Activated CD4-positive, alpha-beta T cell treated with anti-CD3 and anti-CD28 coated beads for 36 hours (primary cell): ENCODE measurements around the gene ADH1C. TPM values are rescaled to one million over a fixed set of nuclear protein-coding genes. Genes with fewer than 3 reads are reported as not detected.
"Not testable (repeated sequence)": the region's sequence is repeated elsewhere in the genome, so short reads cannot be mapped to it uniquely, and the experiment has no call there.

Experiments
- ATAC-seq: fragments of 200-7000 bp; cut with Tn5 transposase; one replicate; pipeline ENCODE4 v1.10.0; 2021; ENCODE audit warnings: mild to moderate bottlenecking, moderate library complexity
- CTCF ChIA-PET: fragments of 350-600 bp; sonication (Branson Sonifier 250); formaldehyde crosslinking; loops from one replicate; lab custom pipeline; 2021; ENCODE audit warnings: antibody characterized with exemption; lab: Charles Lee
- POLR2A ChIA-PET: fragments of 350-600 bp; sonication (Branson Sonifier 250); formaldehyde crosslinking; loops from one replicate; lab custom pipeline; 2021; ENCODE audit warnings: antibody characterized with exemption, inconsistent platforms; lab: Charles Lee
- DNase-seq: peaks from one replicate; pipeline ENCODE4 v3.0.0-alpha.2; 2020
- H3K27ac Mint-ChIP-seq: one replicate; pipeline ENCODE4 v1.8.0; 2021; ENCODE audit warnings: mixed read lengths
- H3K27me3 Mint-ChIP-seq: one replicate; pipeline ENCODE4 v1.8.0; 2021; ENCODE audit warnings: mixed read lengths
- H3K36me3 Mint-ChIP-seq: one replicate; pipeline ENCODE4 v1.8.0; 2021; ENCODE audit warnings: low read depth, mixed read lengths
- H3K4me1 Mint-ChIP-seq: one replicate; pipeline ENCODE4 v1.8.0; 2021; ENCODE audit warnings: mixed read lengths
- H3K4me3 Mint-ChIP-seq: one replicate; pipeline ENCODE4 v1.8.0; 2021; ENCODE audit warnings: mild to moderate bottlenecking, moderate library complexity, mixed read lengths
- H3K9me3 Mint-ChIP-seq: one replicate; pipeline ENCODE4 v1.8.0; 2021; ENCODE audit warnings: low read depth, mixed read lengths
- intact Hi-C, 2 experiments: fragments of 100-400 bp; cut with DNase I in 1 of 2; cut with micrococcal nuclease in 1 of 2; formaldehyde crosslinking; loops; one replicate each; pipeline versions ENCODE4 v1.14.2 to v1.15.1; 2022 to 2024; cut with DNase I, micrococcal nuclease
- total RNA-seq, 2 experiments: library from RNA; stranded (reverse); gene quantifications; one replicate each; pipeline ENCODE4 v1.2.3, GENCODE V29; 2021

Gene ADH1C
- total RNA-seq, 2 experiments from 2014 or later = not detected

DNA sequence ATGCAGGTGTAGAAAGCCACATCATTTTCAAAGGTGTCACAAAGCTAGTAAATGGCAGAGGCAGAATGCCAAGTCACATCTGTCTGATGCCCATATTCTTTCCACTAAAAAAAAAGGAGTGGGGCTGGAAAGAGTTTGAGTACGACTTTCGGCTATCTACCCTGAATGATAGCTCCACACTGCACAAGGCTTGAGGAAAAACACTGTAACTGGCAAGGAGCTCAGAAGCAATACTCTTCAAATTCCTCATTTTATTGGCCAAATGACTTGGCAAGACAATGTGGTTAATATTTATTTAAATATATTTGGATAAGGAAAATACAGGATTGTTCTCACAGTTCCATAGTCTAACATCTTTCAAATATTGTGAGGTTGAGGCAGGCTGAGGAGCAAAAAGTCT, 5.4 kb upstream of the ADH1C start:
- ChIA-PET CTCF (interaction anchor here (1.5 kb wide), 1 partner anchor 48 kb away, joined by 3 read pairs; no protein-coding TSS in a partner anchor), POLR2A (no interaction called here)
- Mint-ChIP-seq H3K4me1 (peaks cover 4% of the 10 kb centered on the region), H3K27me3 (peaks cover 5% of the 10 kb centered on the region), H3K36me3 (peaks cover 4% of the 10 kb centered on the region), H3K9me3 (peaks cover 6% of the 10 kb centered on the region), H3K27ac (no peak overlapping the region), H3K4me3 (no peak overlapping the region)
- DNase-seq (no peak), ATAC-seq (no peak)
- intact Hi-C loops = no loop called here

DNA sequence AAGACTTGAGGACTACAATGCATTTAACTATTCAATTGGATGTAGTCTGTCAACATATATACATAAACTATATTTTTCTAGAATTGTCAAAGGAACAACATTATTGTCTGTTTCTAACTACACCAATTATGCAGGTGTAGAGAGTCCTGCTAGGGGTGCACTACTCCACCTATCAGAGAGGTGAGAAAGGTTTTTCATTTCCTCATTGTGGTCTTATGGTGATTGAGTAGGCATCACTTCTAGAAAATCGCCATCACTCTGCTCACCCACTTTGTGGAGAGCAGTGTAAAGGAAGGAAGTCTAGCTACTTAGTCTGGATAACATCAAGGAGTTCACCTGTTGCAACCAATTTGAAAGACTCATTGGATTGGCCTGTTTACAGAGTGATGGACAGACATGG, 4.4 kb upstream of the ADH1C start:
- Mint-ChIP-seq H3K9me3 (peaks cover 6% of the 10 kb centered on the region), H3K36me3 (peaks cover 4% of the 10 kb centered on the region), H3K27ac (no peak overlapping the region), H3K4me1 (peaks cover 4% of the 10 kb centered on the region), H3K27me3 (peaks cover 7% of the 10 kb centered on the region), H3K4me3 (no peak overlapping the region)
- ATAC-seq (no peak), DNase-seq (no peak)
- POLR2A ChIA-PET = no interaction called here
- CTCF ChIA-PET = interaction anchor here (1.5 kb wide), 1 partner anchor 48 kb away, joined by 3 read pairs; no protein-coding TSS in a partner anchor
- intact Hi-C loops = no loop called here

DNA sequence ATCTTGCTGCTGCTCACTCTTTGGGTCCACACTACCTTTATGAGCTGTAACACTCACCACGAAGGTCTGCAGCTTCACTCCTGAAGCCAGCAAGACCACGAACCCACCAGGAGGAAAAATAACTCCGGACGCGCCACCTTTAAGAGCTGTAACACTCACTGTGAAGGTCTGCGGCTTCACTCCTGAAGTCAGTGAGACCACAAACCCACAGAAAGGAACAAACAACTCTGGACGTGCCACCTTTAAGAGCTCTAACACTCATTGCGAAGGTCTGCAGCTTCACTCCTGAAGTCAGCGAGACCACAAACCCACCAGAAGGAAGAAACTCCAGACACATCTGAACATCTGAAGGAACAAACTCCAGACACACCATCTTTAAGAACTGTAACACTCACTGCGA, 3.6 kb upstream of the ADH1C start:
- DNase-seq, H3K9me3 Mint-ChIP-seq, H3K27ac Mint-ChIP-seq, POLR2A ChIA-PET, H3K4me3 Mint-ChIP-seq, H3K27me3 Mint-ChIP-seq, intact Hi-C loops, H3K4me1 Mint-ChIP-seq, H3K36me3 Mint-ChIP-seq, ATAC-seq: not testable (repeated sequence)
- CTCF ChIA-PET = interaction anchor here (0.6 to 1.4 kb wide), 2 partner anchors 9 to 13 kb away, joined by 3 read pairs; no protein-coding TSS in a partner anchor

DNA sequence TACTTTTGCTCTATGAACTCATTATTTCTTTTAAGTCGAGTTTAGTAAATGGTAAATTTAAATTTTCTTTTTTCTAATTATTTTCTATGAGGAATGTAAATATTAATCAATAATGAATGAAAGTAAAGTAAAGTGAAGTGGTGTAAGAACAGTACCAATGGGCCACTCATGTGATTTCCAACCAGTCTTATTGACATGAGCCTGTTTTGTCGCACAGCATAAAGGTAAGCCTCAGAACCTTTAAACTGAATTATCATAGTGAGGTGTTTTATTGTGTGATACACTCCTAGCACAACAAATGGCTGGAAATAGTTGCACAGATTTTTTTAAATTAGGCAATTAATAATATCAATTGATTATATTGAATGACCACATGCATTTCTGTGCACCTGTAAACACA, 1.1 kb downstream of the ADH1C start:
- no peak for ATAC-seq
- intact Hi-C loops = no loop called here

DNA sequence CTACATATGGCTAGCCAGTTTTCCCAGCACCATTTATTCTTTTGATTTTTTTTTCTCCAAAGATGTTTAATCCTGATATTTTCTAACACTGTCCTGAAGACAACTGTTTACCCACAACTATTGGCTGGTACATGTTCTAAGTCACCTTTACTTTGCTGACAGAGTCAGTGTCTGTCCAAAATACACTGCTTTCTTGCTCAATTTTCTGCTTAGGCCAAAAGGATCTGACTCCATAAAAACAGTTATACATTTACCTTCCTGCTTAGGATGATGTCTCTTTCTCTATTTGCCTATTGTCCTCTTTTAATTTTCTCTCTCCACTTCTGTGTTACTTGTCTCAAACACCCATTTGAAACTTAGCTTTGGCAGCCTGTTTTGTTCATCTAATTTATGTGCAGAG, 3.2 kb downstream of the ADH1C start:
- no peak for ATAC-seq
- Mint-ChIP-seq H3K27me3 (peaks cover 6% of the 10 kb centered on the region), H3K9me3 (peaks cover 4% of the 10 kb centered on the region), H3K36me3 (peaks cover 4% of the 10 kb centered on the region), H3K4me3 (no peak overlapping the region), H3K27ac (no peak overlapping the region), H3K4me1 (no peaks in the 10 kb centered on the region)
- CTCF ChIA-PET = no interaction called here
- DNase-seq = no peak
- POLR2A ChIA-PET = no interaction called here
- intact Hi-C loops = no loop called here

More for the DNA sequence above, 1.1 kb downstream of the ADH1C start:
- no peak overlapping the region for H3K27ac Mint-ChIP-seq
- ChIA-PET CTCF (no interaction called here), POLR2A (no interaction called here)
- H3K4me1 Mint-ChIP-seq = peaks cover 4% of the 10 kb centered on the region
- DNase-seq = no peak
- H3K4me3 Mint-ChIP-seq = no peak overlapping the region
- H3K36me3 Mint-ChIP-seq = peaks cover 4% of the 10 kb centered on the region
- H3K27me3 Mint-ChIP-seq = peaks cover 9% of the 10 kb centered on the region
- peaks cover 6% of the 10 kb centered on the region for H3K9me3 Mint-ChIP-seq

DNA sequence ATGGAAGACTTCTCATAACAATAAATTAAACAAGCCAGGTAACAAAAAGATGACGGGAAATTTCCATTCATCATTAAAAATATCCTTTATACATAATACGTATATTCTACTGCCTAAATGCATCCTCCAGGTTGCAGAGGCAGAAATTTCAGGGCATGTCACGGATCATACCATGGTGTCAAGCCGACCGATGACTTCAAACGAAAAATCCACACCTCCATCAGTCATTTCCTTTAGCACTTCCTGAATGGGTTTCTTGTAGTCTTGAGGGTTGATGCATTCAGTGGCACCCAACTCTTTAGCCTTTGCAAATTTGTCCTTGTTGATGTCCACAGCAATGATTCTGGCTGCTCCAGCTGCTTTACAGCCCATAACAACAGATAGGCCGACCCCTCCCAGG, 9.9 kb downstream of the ADH1C start:
- H3K27me3 Mint-ChIP-seq, POLR2A ChIA-PET, H3K9me3 Mint-ChIP-seq, H3K4me3 Mint-ChIP-seq, H3K36me3 Mint-ChIP-seq, intact Hi-C loops, H3K27ac Mint-ChIP-seq, H3K4me1 Mint-ChIP-seq, DNase-seq, ATAC-seq: not testable (repeated sequence)
- CTCF ChIA-PET = interaction anchor here (0.9 kb wide), 1 partner anchor 13 kb away, joined by 3 read pairs; no protein-coding TSS in a partner anchor

DNA sequence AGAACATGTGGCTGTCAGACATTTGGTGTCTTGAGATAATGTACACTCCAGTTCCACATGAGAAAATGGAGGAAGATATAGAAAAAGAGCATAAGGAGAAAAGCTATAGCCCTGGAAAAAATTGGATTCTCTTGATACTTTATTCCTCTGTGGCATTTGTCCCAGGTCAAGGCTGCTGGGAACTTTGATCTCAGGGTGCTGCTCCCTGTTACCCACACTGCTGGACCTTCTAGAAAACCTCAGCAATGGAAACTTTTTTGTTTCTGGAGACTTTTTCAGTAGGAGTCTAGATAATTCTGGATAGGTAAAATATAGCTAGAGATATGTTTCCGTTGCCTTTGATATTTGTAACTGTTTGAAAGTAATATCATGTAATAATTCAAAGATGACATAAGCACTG, 11.1 kb downstream of the ADH1C start:
- no peaks in the 10 kb centered on the region for H3K36me3 Mint-ChIP-seq
- ChIA-PET CTCF (no interaction called here), POLR2A (no interaction called here)
- ATAC-seq = no peak
- H3K9me3 Mint-ChIP-seq = no peaks in the 10 kb centered on the region
- no peak for DNase-seq
- H3K4me3 Mint-ChIP-seq = no peak overlapping the region
- H3K27ac Mint-ChIP-seq = no peak overlapping the region
- intact Hi-C loops = no loop called here
- H3K27me3 Mint-ChIP-seq = peaks cover 2% of the 10 kb centered on the region
- H3K4me1 Mint-ChIP-seq = no peaks in the 10 kb centered on the region

DNA sequence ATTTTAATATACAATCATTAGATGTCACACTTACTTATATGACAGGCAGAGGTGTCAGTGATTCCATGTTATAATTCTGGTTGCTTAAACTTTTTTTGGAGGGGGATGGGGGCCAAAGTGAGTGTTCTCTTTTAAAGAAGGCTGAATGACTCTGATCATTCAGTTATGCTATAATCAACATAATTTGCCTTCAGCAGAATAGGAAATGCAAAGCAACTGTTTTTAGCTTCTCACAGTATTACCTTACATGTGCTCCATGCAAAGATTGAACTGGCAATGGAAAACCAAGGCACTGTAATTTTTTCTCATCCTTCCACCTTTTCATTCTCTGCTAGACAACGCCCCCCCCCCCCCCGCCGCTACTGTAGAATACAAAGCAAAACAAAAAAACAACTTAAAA, 13.4 kb downstream of the ADH1C start:
- POLR2A ChIA-PET = no interaction called here
- CTCF ChIA-PET = no interaction called here
- no peaks in the 10 kb centered on the region for H3K9me3 Mint-ChIP-seq
- H3K36me3 Mint-ChIP-seq = no peaks in the 10 kb centered on the region
- intact Hi-C loops = no loop called here
- no peak overlapping the region for H3K4me3 Mint-ChIP-seq
- DNase-seq (no peak), ATAC-seq (no peak)
- no peak overlapping the region for H3K27ac Mint-ChIP-seq
- peaks cover 7% of the 10 kb centered on the region for H3K27me3 Mint-ChIP-seq
- H3K4me1 Mint-ChIP-seq = no peaks in the 10 kb centered on the region

DNA sequence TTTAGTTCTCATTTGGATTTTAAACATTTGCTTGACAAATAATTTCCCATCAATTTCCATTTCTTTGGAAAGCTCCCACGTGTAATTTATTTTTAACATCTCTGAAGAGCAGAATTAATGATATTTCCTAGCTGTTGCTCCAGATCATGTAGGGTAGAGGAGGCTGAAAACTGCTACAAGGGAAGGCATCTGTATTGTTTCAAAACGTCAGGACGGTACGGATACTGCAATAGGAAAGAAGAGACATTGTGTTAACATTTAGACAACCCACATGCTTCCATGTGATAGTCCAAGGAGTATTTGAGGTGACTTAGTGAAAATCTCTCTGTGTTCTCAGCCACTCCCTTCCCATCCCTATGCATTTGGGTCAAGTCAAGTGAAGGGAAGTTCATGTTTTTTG, 16.0 kb downstream of the ADH1C start:
- CTCF ChIA-PET = interaction anchor here (0.6 to 1.5 kb wide), 2 partner anchors 10 to 33 kb away, joined by 4 to 5 read pairs; no protein-coding TSS in a partner anchor

DNA sequence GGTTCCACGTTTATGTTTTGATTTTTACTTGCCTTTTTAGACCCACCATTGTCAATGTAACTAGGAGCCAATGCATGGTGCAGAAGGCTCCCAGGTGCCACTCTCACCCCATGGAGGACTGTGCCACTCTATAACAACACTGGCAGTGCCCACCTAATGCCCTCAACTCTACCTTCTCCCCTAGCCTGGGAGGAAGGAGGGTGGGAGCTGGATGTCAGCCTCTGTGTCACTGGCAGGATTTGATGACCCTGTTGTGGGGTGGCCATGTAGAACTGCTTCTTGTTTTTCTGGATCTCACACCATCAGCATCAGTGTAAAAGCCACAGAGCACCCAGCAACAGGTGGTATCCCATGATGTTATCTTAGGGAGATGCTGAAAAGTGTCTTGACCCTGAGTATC, 17.7 kb downstream of the ADH1C start:
- Mint-ChIP-seq H3K27ac (no peak overlapping the region), H3K4me1 (no peaks in the 10 kb centered on the region), H3K4me3 (no peak overlapping the region), H3K27me3 (peaks cover 10% of the 10 kb centered on the region), H3K36me3 (no peaks in the 10 kb centered on the region), H3K9me3 (no peaks in the 10 kb centered on the region)
- intact Hi-C loops = no loop called here
- DNase-seq = no peak
- no peak for ATAC-seq
- ChIA-PET POLR2A (no interaction called here), CTCF (interaction anchor here (0.7 kb wide), 1 partner anchor 166 kb away, joined by 3 read pairs; no protein-coding TSS in a partner anchor)

More for the DNA sequence above, 16.0 kb downstream of the ADH1C start:
- Mint-ChIP-seq H3K9me3 (no peaks in the 10 kb centered on the region), H3K36me3 (no peaks in the 10 kb centered on the region), H3K27ac (no peak overlapping the region), H3K4me1 (no peaks in the 10 kb centered on the region), H3K4me3 (no peak overlapping the region), H3K27me3 (peaks cover 10% of the 10 kb centered on the region)
- POLR2A ChIA-PET = no interaction called here
- intact Hi-C loops = no loop called here
- DNase-seq (no peak), ATAC-seq (no peak)

DNA sequence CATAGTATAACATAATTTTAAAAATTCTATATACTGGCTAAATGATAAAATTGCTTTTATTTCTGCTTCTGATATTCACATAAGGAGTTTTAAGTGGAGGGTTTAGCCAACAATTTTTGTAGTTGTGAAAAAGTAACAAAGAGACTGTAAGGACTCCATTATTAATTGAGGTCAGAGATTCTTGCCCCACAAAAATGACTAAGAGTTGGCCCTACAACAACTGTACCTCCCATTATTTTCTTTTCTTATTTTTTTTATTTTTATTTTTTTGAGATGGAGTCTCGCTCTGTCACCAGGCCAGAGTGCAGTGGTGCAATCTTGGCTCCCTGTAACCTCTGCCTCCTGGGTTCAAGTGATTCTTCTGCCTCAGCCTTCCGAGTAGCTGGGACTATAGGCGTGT, 21.9 kb downstream of the ADH1C start:
- Mint-ChIP-seq H3K4me1 (no peaks in the 10 kb centered on the region), H3K4me3 (no peak overlapping the region), H3K27me3 (peaks cover 9% of the 10 kb centered on the region), H3K9me3 (no peaks in the 10 kb centered on the region), H3K27ac (no peak overlapping the region), H3K36me3 (no peaks in the 10 kb centered on the region)
- ATAC-seq (no peak), DNase-seq (no peak)
- ChIA-PET POLR2A (no interaction called here), CTCF (interaction anchor here (0.8 kb wide), 1 partner anchor 179 kb away, joined by 3 read pairs; no protein-coding TSS in a partner anchor)
- intact Hi-C loops = no loop called here

DNA sequence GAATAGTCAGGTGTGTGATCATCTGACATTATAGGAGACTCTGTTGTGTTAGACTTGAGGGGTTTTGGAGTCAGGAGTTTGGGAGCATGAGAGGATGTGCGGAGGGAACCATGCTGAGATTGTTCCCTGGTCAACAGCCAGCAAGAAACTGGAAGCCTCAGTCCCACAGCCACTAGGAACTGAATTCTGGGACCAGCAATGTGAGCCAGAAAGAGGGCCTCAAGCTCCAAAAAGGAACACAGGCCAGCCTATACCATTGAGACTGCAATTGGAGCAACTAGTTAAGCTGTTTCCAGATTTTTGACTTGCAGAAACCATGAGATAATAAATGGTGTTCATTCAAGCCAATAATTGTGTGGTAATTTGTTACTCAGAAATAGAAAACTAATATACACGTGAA, 22.7 kb downstream of the ADH1C start:
- ChIA-PET CTCF (no interaction called here), POLR2A (no interaction called here)
- intact Hi-C loops = no loop called here
- Mint-ChIP-seq H3K9me3 (no peaks in the 10 kb centered on the region), H3K4me3 (no peak overlapping the region), H3K4me1 (no peaks in the 10 kb centered on the region), H3K27ac (no peak overlapping the region), H3K36me3 (no peaks in the 10 kb centered on the region), H3K27me3 (peaks cover 4% of the 10 kb centered on the region)
- ATAC-seq (no peak), DNase-seq (no peak)
